Stimulated activated CD8-positive, alpha-beta memory T cell treated with anti-CD3 and anti-CD28 coated beads, Interleukin-12 subunit alpha, Interleukin-12 subunit beta, amount 100 ng/mL, for 1 hour (primary cell): Measurements from ENCODE around the gene ARFIP1.
A peak's percentile ranks its signal among the peaks of the same experiment; 100 is the strongest.
"Not testable (repeated sequence)": the region's sequence is repeated elsewhere in the genome, so short reads cannot be mapped to it uniquely, and the experiment has no call there.

Experiments
- DNase-seq: peaks from one replicate; pipeline ENCODE4 v3.0.0-alpha.2; 2020; ENCODE audit warnings: low read depth

The ARFIP1 gene

GRCh38 chr4:152847376-152847775 is 67.6 kb downstream of the ARFIP1 start:
- no peak for DNase-seq

GRCh38 chr4:152848508-152848907 is 68.8 kb downstream of the ARFIP1 start:
- DNase-seq = no peak

- DNase-seq = no peak
Measured at GRCh38 chr4:152849350-152849749, 69.6 kb downstream of the ARFIP1 start.

GRCh38 chr4:152850377-152850776 is 70.6 kb downstream of the ARFIP1 start:
- DNase-seq = peak; percentile 10

- DNase-seq = no peak
Measured at GRCh38 chr4:152851226-152851625, 71.5 kb downstream of the ARFIP1 start.

- DNase-seq = no peak
Measured at GRCh38 chr4:152853293-152853692, 73.5 kb downstream of the ARFIP1 start.

GRCh38 chr4:152854016-152854415 is 74.3 kb downstream of the ARFIP1 start:
- not testable (repeated sequence) for DNase-seq

- no peak for DNase-seq
Measured at GRCh38 chr4:152856960-152857359, 77.2 kb downstream of the ARFIP1 start.

GRCh38 chr4:152858934-152859333 is 79.2 kb downstream of the ARFIP1 start:
- no peak for DNase-seq

GRCh38 chr4:152860046-152860445 is 80.3 kb downstream of the ARFIP1 start:
- DNase-seq = no peak

GRCh38 chr4:152862608-152863007 is 82.9 kb downstream of the ARFIP1 start:
- DNase-seq = no peak

- DNase-seq = no peak
Measured at GRCh38 chr4:152864361-152864760, 84.6 kb downstream of the ARFIP1 start.

GRCh38 chr4:152866432-152866993 is 86.8 kb downstream of the ARFIP1 start:
- not testable (repeated sequence) for DNase-seq

- no peak for DNase-seq
Measured at GRCh38 chr4:152870606-152871005, 90.9 kb downstream of the ARFIP1 start.

GRCh38 chr4:152875261-152875660 is 95.5 kb downstream of the ARFIP1 start:
- no peak for DNase-seq

- no peak for DNase-seq
Measured at GRCh38 chr4:152877868-152878267, 98.1 kb downstream of the ARFIP1 start.

GRCh38 chr4:152880263-152880662 is 100.5 kb downstream of the ARFIP1 start:
- DNase-seq = no peak

- no peak for DNase-seq
Measured at GRCh38 chr4:152881974-152882373, 102.2 kb downstream of the ARFIP1 start.

- DNase-seq = no peak
Measured at GRCh38 chr4:152885185-152885584, 105.4 kb downstream of the ARFIP1 start.

- no peak for DNase-seq
Measured at GRCh38 chr4:152886201-152886600, 106.4 kb downstream of the ARFIP1 start.

GRCh38 chr4:152887981-152888380 is 108.2 kb downstream of the ARFIP1 start:
- DNase-seq = no peak

GRCh38 chr4:152892974-152893373 is 113.2 kb downstream of the ARFIP1 start:
- DNase-seq = no peak

- DNase-seq = no peak
Measured at GRCh38 chr4:152894673-152895072, 114.9 kb downstream of the ARFIP1 start.

GRCh38 chr4:152896811-152897210 is 117.1 kb downstream of the ARFIP1 start:
- DNase-seq = no peak

GRCh38 chr4:152898133-152898532 is 118.4 kb downstream of the ARFIP1 start:
- not testable (repeated sequence) for DNase-seq
